HG03439 (cell line): ENCODE measurements around the gene SGK2.
"Not testable (repeated sequence)": the region's sequence is repeated elsewhere in the genome, so short reads cannot be mapped to it uniquely, and the experiment has no call there.

ENCODE experiments used
- ATAC-seq: cut with Tn5 transposase; IDR thresholded peaks from one replicate; pipeline ENCODE4 v1.9.1; 2021; ENCODE audit warnings: mild to moderate bottlenecking, moderate library complexity; ENCODE audit not compliant: unreplicated experiment

SGK2 gene

DNA sequence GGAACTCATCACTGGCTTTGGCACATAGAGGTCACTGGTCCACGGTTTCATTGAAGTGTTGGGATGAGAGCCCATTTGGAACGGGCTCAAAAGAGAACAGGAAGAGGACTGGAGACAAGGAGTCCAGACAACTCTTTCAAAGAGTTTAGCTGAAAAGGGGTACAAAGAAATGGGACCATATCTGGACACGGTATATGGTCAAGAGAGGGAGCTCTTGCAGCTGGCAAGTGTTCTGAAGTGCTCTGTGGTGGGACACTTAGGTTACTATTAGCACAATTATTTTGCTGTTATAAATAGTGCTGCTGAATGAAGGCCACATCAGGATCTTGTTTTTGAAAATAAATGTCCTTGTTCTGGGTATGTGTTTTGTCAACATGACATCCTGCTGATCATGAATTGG is 4.6 kb downstream of the SGK2 start:
- ATAC-seq = no peak

DNA sequence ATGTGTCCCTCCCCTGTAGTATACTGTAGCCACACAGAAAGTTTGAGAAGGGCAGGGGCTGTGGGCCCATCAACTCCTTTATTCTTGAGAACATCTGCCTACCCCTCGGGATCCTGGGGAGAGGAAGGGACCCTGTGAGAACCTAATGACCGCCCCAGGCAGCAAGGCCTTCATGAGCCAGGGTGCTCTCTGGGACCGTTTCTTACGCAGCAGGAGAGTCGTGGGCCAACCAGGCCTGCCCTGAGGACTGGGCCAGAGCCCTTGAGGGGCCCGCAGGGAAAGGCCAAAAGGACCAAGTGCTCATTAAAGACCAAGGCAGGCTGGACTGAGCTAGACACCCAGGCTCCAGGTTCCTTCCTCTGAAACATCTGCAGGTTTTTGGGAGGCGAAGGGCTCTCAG is 5.2 kb downstream of the SGK2 start:
- ATAC-seq = no peak

DNA sequence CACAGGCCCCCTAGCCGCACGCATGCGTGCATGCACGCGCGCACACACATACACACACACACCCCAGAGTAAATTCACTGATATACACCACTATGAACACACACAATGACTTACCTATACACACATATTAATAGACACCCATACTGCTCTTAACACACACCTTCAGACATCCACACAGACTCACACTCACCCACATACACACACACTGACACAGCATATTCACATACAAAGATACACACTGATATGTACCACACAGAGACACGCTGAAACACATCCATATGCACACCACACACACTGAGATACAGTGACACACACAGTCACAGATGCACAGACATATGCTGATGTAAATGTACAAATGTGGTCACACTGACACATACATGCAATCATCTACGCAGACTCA is 5.6 kb downstream of the SGK2 start:
- ATAC-seq = no peak

DNA sequence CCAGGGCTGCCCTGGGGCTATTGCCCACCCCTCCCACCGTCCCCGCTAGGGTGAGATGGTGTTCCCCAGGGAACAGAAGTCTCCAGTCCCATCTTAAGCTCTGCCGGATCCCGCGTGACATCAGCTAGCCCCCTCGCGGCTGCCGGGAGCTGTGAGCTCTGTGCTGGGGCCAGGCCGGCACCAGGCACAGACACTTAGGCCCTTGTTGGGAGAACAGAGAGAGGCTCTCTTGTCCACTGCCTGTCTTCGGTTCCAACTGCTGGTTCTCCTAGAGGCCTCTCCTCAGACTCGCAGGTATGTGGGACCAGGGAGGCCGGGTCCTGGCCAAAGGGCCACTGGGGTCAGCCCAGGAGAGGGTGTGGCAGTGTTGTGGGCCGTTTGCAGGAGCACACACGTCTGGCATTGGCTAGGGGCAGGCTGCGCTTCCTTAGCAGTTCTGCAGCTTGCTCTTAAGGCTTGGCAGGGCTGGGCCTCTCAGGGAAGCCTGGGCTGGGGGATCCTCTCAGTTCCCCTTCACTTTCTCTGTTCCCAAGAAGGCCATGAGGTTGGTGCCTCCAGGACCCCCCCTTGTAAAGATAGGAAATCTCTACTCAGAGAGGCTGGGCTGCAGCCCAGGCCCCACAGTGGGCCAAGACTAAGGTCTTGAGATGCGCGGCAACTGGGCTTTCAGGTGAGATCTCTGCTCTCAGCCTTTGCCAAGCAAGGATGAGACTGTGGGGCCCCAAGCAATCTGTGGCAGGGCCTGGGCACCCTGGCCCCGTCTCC is 6.3 kb downstream of the SGK2 start:
- ATAC-seq = no peak

DNA sequence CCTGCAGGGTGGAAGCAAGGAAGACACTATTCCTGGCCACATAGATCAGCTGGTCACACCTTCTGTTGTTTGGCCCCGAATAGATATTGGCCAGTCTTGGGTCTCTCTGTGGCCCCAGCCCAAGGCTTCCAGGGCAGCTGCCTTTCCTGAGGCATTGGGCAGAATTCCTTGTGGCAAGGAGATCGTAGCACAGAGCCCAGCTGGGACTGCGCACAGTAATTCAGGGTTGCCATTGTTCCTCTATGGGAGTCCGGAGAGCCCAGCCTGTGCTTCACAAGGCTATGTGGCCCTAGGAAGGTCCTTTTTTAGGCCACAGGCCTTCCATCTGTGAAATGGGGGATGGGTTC is 6.9 kb downstream of the SGK2 start:
- ATAC-seq = no peak

DNA sequence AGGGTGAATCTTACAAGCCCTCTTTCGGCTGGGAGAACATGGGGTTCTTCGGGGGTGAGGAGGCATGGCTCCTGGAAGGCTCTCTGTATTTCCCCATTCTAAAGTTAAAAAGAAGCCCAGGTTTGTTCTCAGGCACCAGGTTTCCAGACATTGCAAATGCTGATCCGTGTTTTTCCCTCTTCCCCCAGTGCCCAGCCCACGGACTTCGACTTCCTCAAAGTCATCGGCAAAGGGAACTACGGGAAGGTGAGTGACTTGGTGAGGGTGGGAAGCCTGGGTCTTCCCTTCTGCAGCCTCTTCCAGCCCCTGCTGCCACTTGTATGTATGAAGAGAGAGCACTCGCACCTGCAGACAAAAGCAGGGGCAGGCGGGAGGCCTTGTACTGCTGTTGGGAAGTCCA is 8.7 kb downstream of the SGK2 start:
- no peak for ATAC-seq

DNA sequence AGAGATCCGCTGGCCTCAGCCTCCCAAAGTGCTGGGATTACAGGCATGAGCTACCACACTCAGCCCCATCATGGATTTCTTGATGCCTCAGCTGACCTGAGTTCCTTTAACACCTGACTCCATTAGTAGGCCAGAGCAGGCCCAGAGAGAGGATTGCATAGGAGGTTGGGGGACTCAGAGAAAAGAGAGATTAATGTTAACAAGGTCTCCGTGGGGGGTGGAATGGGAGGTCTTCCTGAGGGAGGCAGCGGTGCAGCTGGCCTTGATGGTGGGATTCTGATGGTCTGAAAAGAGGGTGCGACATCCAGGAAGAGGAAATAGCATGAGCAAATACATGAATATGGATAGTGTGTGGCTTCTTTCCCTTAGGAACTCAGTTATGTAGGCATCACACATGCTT is 9.9 kb downstream of the SGK2 start:
- no peak for ATAC-seq

DNA sequence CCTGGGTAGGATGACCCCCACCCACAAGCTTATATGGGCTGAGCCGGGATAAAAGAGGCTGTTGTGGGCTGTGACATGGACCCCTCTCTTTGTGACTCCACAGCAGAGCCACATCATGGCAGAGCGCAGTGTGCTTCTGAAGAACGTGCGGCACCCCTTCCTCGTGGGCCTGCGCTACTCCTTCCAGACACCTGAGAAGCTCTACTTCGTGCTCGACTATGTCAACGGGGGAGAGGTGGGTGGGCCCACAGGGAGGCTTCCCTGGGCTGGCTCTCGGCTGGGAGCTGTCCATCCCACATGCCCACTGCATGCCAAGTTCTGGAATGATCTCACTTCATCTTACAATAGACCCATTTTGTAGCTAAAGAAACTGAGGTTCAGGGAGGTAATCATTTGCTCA is 10.5 kb downstream of the SGK2 start:
- ATAC-seq = no peak

DNA sequence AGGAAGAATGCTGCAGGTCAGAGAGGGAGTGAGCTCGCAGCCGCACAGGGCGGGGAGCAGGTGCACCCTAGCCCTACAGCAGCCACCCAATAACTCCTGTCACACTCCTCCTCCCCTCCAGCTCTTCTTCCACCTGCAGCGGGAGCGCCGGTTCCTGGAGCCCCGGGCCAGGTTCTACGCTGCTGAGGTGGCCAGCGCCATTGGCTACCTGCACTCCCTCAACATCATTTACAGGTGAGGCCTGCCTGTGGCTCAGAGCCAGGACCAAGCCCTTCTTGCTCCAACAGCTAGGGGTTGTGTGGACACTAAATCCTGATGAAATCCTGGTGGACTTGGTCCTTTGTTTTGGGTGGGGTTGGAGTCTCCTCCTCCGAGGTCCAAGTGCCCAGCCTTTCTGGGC is 11.7 kb downstream of the SGK2 start:
- ATAC-seq = no peak

DNA sequence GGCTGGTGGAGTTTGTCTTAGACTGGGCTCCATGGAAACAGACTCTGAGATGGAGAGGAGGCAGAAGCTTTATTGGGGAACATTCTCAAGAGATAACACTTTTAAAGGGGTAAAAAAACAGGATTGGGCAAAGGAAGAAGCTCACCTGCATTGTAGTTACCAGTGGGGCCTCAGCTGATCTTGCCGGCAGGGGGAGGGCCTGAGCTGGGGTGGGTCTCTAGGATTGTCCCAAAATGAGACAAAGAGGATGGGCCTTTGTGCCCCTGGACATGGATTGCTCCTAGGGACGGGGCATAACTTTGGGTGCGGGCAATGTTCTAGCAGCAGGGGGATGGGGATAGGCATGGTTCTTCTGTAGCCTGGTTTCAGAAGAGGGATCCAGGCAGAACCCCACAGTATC is 12.5 kb downstream of the SGK2 start:
- no peak for ATAC-seq

DNA sequence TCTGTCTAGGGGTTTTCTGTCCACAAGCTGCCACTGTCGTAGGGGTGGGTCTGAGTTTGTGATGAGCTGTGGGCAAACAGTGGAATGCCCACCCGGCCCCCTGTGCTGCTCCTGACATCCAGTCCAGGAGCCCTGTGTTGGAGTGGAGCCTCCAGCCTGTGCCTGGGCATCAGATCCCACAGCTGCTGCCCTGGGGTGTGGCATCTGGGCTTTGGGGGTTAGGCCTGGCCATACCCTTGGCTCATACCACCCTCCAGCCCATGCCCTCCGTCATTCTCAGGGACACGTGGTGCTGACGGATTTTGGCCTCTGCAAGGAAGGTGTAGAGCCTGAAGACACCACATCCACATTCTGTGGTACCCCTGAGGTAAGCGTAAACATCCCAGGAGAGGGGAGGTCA is 12.9 kb downstream of the SGK2 start:
- ATAC-seq = no peak

DNA sequence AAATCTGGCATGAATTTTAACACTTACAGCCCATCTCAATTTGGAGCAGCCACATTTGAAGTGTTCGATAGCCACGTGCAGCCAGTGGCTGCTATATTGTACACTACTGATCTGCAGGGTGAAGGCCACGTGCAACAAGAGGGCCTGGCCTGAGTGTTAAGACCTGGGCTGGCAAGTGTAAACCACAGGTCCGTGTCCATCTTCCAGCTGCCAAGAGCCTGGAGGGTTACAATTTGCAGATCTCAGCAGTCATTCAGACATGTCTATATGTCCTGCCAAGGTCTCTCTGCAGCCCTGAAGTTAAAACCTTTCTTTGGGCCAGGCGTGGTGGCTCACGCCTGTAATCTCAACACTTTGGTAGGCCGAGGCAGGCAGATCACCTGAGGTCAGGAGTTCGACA is 14.1 kb downstream of the SGK2 start:
- no peak for ATAC-seq

DNA sequence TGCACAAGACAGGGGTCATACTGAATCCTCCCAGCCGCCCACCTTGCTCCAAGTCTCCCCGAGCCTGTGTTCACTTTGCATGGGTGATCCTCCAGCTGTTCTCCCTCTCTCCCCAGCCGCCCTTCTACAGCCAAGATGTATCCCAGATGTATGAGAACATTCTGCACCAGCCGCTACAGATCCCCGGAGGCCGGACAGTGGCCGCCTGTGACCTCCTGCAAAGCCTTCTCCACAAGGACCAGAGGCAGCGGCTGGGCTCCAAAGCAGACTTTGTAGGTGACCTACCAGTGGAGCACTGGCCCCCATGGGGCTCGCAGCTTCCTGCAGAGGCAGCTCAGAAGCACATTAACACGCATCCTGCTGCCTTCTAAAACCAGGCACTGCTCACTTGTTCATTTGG is 17.3 kb downstream of the SGK2 start:
- no peak for ATAC-seq

DNA sequence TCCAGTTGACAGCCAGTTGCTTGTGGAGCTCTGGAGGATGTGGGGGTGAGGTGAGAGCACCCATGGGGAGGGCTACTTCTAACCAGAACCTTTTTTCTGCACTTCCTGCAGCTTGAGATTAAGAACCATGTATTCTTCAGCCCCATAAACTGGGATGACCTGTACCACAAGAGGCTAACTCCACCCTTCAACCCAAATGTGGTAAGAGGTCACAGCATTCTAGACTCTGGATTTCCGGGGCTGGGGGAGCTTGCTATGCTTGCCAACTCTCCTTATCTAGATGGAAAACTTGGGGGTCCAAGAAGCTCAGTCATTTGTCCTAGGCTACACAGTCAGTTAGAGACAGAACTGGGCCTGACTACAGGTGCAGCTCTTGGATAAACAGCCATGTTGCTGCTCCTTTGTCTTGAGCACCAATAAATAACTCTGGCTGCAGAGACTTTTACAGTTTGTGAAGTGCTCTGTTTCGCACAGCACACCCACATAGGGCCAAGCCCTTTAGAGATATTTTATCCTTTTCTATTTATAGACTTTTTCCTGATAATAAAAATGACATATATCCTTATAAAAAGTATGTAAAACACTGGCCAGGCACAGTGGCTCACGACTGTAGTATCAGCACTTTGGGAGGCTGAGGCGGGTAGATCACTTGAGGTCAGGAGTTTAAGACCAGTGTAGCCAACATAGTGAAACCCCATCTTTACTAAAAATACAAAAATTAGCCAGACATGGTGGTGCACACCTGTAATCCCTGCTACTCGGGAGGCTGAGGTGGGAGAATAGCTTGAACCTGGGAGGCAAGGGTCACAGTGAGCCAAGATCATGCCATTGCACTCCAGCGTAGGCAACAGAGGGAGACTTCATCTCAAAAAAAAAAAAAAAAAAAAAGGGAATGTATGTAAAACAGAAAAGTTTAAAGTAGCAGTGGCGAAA is 21.3 kb downstream of the SGK2 start:
- ATAC-seq = no peak

DNA sequence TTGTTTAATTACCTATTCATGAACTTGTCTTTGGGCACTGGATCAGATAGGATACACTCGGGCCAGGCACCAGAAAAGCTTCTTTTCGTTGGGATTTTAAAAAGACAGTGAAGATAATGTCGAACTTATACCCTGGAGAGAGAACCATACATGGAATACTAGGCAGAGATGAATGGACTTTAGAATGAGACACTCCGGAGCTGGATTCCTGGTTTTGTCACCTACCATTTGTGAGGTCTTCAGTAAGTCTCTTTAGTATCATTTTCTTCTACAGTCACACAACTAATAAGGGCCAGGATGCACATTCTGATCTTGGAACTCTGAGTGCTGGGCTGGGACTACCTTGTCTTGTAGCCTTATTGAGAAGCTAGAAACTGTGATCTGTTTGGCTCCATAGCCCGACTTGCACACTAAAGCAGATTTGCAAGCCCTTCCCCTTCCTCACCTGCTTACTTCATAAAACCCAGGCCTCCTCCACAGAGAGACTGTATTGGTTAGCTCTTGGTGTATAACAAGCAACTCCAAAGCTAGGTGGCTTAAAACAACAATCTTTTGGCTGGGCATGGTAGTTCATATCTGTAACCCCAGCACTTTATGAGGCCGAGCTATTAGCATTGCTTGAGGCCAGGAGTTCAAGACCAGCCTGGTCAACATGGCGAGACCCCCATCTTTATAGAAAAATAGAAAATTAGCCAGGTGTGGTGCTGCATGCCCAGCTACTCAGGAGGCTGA is 24.5 kb downstream of the SGK2 start:
- ATAC-seq = no peak

DNA sequence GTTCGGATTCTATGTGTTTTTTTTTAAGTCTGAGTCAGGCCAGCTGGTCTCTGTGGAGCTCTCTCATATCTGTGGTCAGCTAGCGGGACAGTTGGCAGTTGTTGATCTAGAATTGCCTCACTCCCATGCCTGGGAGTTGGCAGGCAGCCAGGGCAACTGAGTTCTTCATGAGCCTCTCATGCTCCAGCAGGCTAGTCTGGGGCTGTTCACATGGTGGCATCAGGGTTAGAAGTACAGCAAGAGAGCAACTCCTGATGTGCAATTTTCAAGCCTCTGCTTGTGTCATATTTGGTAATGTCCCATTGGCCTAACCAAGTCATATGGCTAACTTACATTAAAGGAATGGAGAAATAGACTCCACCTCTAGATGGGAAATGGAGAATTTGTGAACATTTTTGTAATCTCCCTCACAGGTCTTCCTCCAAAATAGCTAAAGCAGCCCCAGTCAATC is 25.2 kb downstream of the SGK2 start:
- ATAC-seq = no peak

DNA sequence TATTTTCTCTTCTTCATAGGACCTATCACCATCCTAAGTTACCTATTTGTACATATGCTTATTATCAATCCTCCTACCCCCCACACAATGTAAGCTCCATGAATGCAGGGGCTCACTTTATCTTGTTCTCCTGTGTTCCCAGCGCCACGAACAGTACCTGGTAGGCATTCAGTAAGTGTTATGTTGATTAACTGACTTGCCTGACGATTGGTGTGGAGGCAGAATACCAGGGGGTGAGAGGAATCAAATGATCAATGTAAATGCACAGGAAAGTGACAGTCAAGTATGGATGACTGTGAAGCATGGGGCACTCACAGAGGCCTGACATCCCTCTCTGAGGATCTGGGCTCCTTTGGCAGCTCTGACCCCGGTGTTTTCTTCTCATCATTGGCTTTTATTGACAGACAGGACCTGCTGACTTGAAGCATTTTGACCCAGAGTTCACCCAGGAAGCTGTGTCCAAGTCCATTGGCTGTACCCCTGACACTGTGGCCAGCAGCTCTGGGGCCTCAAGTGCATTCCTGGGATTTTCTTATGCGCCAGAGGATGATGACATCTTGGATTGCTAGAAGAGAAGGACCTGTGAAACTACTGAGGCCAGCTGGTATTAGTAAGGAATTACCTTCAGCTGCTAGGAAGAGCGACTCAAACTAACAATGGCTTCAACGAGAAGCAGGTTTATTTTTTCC is 25.8 kb downstream of the SGK2 start:
- no peak for ATAC-seq

DNA sequence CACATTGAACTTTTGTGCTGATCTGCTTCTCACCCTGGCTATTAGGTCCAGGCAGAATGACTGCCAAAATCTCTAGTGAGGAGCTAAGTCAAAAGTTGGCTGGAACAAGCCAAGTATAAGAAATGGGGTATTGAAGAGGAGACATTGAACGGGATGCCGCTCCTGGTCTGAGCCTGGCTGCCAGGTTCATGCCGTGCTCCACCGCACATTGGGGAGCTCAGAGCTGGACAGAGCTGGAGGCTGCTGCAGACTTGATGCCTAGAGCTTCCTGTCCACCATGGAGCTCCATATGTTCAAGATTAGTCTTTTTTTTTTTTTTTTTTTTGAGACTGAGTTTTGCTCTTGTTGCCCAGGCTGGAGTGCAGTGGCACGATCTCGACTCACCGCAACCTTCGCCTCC is 27.8 kb downstream of the SGK2 start:
- no peak for ATAC-seq

DNA sequence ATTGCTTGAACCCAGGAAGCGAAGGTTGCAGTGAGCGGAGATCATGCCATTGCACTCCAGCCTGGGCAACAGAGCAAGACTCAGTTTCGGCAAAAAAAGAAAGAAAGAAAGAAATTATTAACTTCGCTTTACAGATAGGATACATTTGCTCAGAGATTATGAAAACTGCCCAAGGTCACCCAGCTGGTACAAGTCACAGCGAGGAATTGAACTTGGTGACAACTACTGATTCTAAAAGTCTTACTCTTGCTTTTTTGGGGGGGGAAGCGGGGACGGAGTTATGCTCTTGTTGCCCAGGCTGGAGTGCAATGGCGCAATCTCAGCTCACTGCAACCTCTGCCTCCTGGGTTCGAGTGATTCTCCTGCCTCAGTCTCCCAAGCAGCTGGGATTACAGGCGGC is 29.7 kb downstream of the SGK2 start:
- ATAC-seq = not testable (repeated sequence)

DNA sequence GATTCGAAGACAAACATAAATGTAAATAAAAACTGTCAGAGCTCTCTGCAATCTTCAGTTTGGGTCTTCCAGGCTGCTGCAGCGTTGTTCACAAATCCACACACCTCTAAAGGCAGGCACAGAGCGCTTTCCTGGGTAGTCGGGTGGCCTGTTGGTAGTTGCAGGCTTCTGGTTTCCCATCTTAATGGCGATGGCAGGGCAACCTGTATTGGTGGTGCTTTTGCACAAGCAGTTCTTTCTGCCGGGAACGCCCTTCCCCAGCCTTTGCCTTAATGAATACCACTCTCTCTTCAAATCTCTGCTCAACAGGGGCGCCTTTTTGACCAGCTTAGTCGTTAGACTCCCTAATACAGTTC is 31.2 kb downstream of the SGK2 start:
- ATAC-seq = peak; percentile 9
